Middle frontal gyrus (tissue), 1 donor: ENCODE data around the gene LRBA.
"Not testable (repeated sequence)": the region's sequence is repeated elsewhere in the genome, so short reads cannot be mapped to it uniquely, and the experiment has no call there.

Experiments
- DNase-seq: peaks from one replicate; pipeline ENCODE4 v3.0.0-alpha.2; 2015; ENCODE audit warnings: low spot score; ENCODE audit errors: extremely low spot score

LRBA gene

GRCh38 chr4:150570862-150571261, 444.2 kb downstream of the LRBA start:
- DNase-seq = no peak

GRCh38 chr4:150569998-150570535, 445.0 kb downstream of the LRBA start:
- no peak for DNase-seq

GRCh38 chr4:150569384-150569987, 445.6 kb downstream of the LRBA start:
- DNase-seq = no peak

GRCh38 chr4:150567070-150567469, 448.0 kb downstream of the LRBA start:
- no peak for DNase-seq

GRCh38 chr4:150564967-150565366, 450.1 kb downstream of the LRBA start:
- not testable (repeated sequence) for DNase-seq

- no peak for DNase-seq
These were observed 452.3 kb downstream of the LRBA start for GRCh38 chr4:150562751-150563150.

GRCh38 chr4:150562250-150562649, 452.8 kb downstream of the LRBA start:
- DNase-seq = no peak

- no peak for DNase-seq
These were observed 453.8 kb downstream of the LRBA start for GRCh38 chr4:150561143-150561737.

GRCh38 chr4:150557811-150558210, 457.3 kb downstream of the LRBA start:
- DNase-seq = not testable (repeated sequence)

GRCh38 chr4:150547154-150547838, 467.8 kb downstream of the LRBA start:
- DNase-seq = no peak

- no peak for DNase-seq
These were observed 468.8 kb downstream of the LRBA start for GRCh38 chr4:150546286-150546685.

GRCh38 chr4:150543042-150543441, 472.0 kb downstream of the LRBA start:
- DNase-seq = no peak

GRCh38 chr4:150541681-150542080, 473.4 kb downstream of the LRBA start:
- no peak for DNase-seq

GRCh38 chr4:150540959-150541360, 474.1 kb downstream of the LRBA start:
- DNase-seq = no peak

GRCh38 chr4:150540536-150540935, 474.5 kb downstream of the LRBA start:
- DNase-seq = no peak

- DNase-seq = not testable (repeated sequence)
These were observed 477.2 kb downstream of the LRBA start for GRCh38 chr4:150537911-150538310.

- DNase-seq = no peak
These were observed 480.3 kb downstream of the LRBA start for GRCh38 chr4:150534818-150535217.

GRCh38 chr4:150533673-150534072, 481.4 kb downstream of the LRBA start:
- no peak for DNase-seq

GRCh38 chr4:150525321-150525868, 489.7 kb downstream of the LRBA start:
- no peak for DNase-seq

GRCh38 chr4:150518559-150518958, 496.5 kb downstream of the LRBA start:
- DNase-seq = no peak

- DNase-seq = no peak
These were observed 499.9 kb downstream of the LRBA start for GRCh38 chr4:150515135-150515534.

GRCh38 chr4:150514709-150515108, 500.4 kb downstream of the LRBA start:
- DNase-seq = no peak
